HepG2 (cell line): ENCODE measurements around the gene RNU5B-1. TPM values are rescaled to one million over a fixed set of nuclear protein-coding genes. Genes with fewer than 3 reads are reported as not detected.

ENCODE experiments used
- CENPT ChIP-seq: sonication (generic); formaldehyde crosslinking; IDR thresholded peaks from 2 replicates; pipeline ENCODE4 v1.8.0; 2022; ENCODE audit warnings: low read depth, mild to moderate bottlenecking, moderate library complexity, missing genetic modification reagents
- ELF3 ChIP-seq: IDR thresholded peaks from 2 replicates; pipeline ENCODE4 v1.6.1; 2016; ENCODE audit warnings: missing genetic modification reagents, missing compliant biosample characterization
- ETS1 ChIP-seq: sonication (generic); formaldehyde crosslinking; IDR thresholded peaks from 2 replicates; pipeline ENCODE4 v1.4.0; 2020; ENCODE audit warnings: missing genetic modification reagents
- HNRNPK ChIP-seq: fragments of 200-400 bp; formaldehyde crosslinking; IDR thresholded peaks from 2 replicates; pipeline ENCODE4 v1.6.1; 2018; ENCODE audit warnings: low read length, low read depth, moderate library complexity, mild to moderate bottlenecking; ENCODE audit not compliant: poor library complexity, severe bottlenecking
- LBX2 ChIP-seq: sonication (generic); formaldehyde crosslinking; IDR thresholded peaks from 2 replicates; pipeline ENCODE4 v1.5.0; 2020; ENCODE audit warnings: missing genetic modification reagents, mild to moderate bottlenecking, borderline replicate concordance
- MXD1 ChIP-seq: sonication (generic); formaldehyde crosslinking; IDR thresholded peaks from 2 replicates; pipeline ENCODE4 v1.4.0; 2020; ENCODE audit warnings: mild to moderate bottlenecking, missing genetic modification reagents
- PHF20 ChIP-seq: sonication (generic); formaldehyde crosslinking; IDR thresholded peaks from 2 replicates; pipeline ENCODE4 v1.5.0; 2020; ENCODE audit warnings: mild to moderate bottlenecking, missing genetic modification reagents
- SMAD3 ChIP-seq: sonication (generic); formaldehyde crosslinking; IDR thresholded peaks from 2 replicates; pipeline ENCODE4 v1.4.0; 2020; ENCODE audit warnings: missing genetic modification reagents
- SOX6 ChIP-seq, 2 experiments: fragments of 450-650 bp in 1 of 2; sonication (generic) in 1 of 2; formaldehyde crosslinking in 1 of 2; IDR thresholded peaks; 2 replicates each; pipeline versions ENCODE4 v1.4.0 to v1.6.1; 2017 to 2020; ENCODE audit warnings: antibody characterized with exemption in 1 of 2, mild to moderate bottlenecking in 1 of 2, missing genetic modification reagents in 1 of 2
- TGIF2 ChIP-seq: IDR thresholded peaks from 2 replicates; pipeline ENCODE4 v1.6.1; 2016; ENCODE audit warnings: control low read depth, missing compliant biosample characterization
- ZBTB25 ChIP-seq: IDR thresholded peaks from 2 replicates; pipeline ENCODE4 v1.6.1; 2018; ENCODE audit warnings: missing genetic modification reagents
- ZFP82 ChIP-seq: sonication (generic); formaldehyde crosslinking; IDR thresholded peaks from 2 replicates; pipeline ENCODE4 v1.5.1; 2020; ENCODE audit warnings: mild to moderate bottlenecking, missing genetic modification reagents, borderline replicate concordance
- ZFY ChIP-seq: sonication (generic); formaldehyde crosslinking; IDR thresholded peaks from 2 replicates; pipeline ENCODE4 v1.4.0; 2020; ENCODE audit warnings: missing genetic modification reagents
- ZNF12 ChIP-seq: sonication (generic); formaldehyde crosslinking; IDR thresholded peaks from 2 replicates; pipeline ENCODE4 v1.5.0; 2020; ENCODE audit warnings: missing genetic modification reagents
- ZNF383 ChIP-seq: sonication (generic); formaldehyde crosslinking; IDR thresholded peaks from 2 replicates; pipeline ENCODE4 v1.4.0; 2020; ENCODE audit warnings: missing genetic modification reagents, mild to moderate bottlenecking, borderline replicate concordance
- ZNF607 ChIP-seq: sonication (generic); formaldehyde crosslinking; IDR thresholded peaks from 2 replicates; pipeline ENCODE4 v1.5.1; 2020; ENCODE audit warnings: missing genetic modification reagents, mild to moderate bottlenecking, borderline replicate concordance
- ZNF678 ChIP-seq: sonication (generic); formaldehyde crosslinking; IDR thresholded peaks from 2 replicates; pipeline ENCODE4 v1.4.0; 2020; ENCODE audit warnings: mild to moderate bottlenecking, missing genetic modification reagents
- ZNF687 ChIP-seq: sonication (generic); formaldehyde crosslinking; IDR thresholded peaks from 2 replicates; pipeline ENCODE4 v1.5.1; 2020; ENCODE audit warnings: mild to moderate bottlenecking, missing genetic modification reagents, moderate library complexity
- polyA plus RNA-seq, 8 experiments: library from polyadenylated mRNA; depleted of rRNA in 3 of 8; stranded (reverse) in 7 of 8; unstranded in 1 of 8; fragments of >200 nt; fragmentation: Illumina TruSeq in 4 of 8; extraction: Trizol in 4 of 8; gene quantifications; 2 replicates each; pipeline versions ENCODE4 v1.2.1 to v1.2.3, GENCODE V29; 2011 to 2016; ENCODE audit warnings: low read depth in 4 of 8, missing spikeins in 1 of 8, mixed read lengths in 1 of 8; ENCODE audit not compliant: insufficient read depth in 1 of 8
- total RNA-seq, 5 experiments: library from RNA; depleted of rRNA; stranded (reverse); fragments of >200 nt; fragmentation: Illumina TruSeq; extraction: Trizol; gene quantifications; 2 replicates each; pipeline ENCODE4 v1.2.3, GENCODE V29; 2016; ENCODE audit warnings: low read depth in 1 of 5

The RNU5B-1 gene
- total and polyA plus RNA-seq, 2 of the 13 experiments (the other 11 are each of a cell fraction or from before 2014, with no cell fraction given) = 1,646 TPM; not detected in 1

GRCh38 chr15:65286704-65287519, 17.6 kb upstream of the RNU5B-1 start, which contains the start of gene PARP16 (continued):
- TF ChIP-seq ZBTB25 (CRISPR knock-in tag) (peak; percentile 72; the same call in 1 of the 2 replicates), SMAD3 (no peak), SOX6 (IDR thresholded peaks at IDR 0.05) (no peak), SOX6 (CRISPR knock-in tag; IDR thresholded peaks at IDR 0.05) (peak; percentile 39; the same call in 1 of the 2 replicates), ZNF678 (CRISPR knock-in tag) (0 out of 2 replicates have a peak, but pooled peaks have one; percentile 44), ZNF383 (CRISPR knock-in tag) (0 out of 2 replicates have a peak, but pooled peaks have one; percentile 49), ZNF607 (CRISPR knock-in tag) (peak; percentile 65), CENPT (peak; percentile 17; the same call in 1 of the 2 replicates), MXD1 (CRISPR knock-in tag) (peak; percentile 34; the same call in 1 of the 2 replicates), ELF3 (CRISPR knock-in tag) (peak; percentile 75), LBX2 (CRISPR knock-in tag) (0 out of 2 replicates have a peak, but pooled peaks have one; percentile 32), HNRNPK (peak; percentile 54), ZNF687 (peak; percentile 97), TGIF2 (CRISPR knock-in tag) (peak; percentile 60; the same call in 1 of the 2 replicates), PHF20 (CRISPR knock-in tag) (peak; percentile 53; the same call in 1 of the 2 replicates), ETS1 (CRISPR knock-in tag) (peak; percentile 86), ZFY (CRISPR knock-in tag) (peak; percentile 95), ZNF12 (CRISPR knock-in tag) (no peak), ZFP82 (CRISPR knock-in tag) (peak; percentile 39; the same call in 1 of the 2 replicates)
